Esophagus mucosa (tissue), 1 donor: ENCODE data around the gene WBP1L. TPM values are rescaled to one million over a fixed set of nuclear protein-coding genes. Genes with fewer than 3 reads are reported as not detected.
"Not testable (repeated sequence)": the region's sequence is repeated elsewhere in the genome, so short reads cannot be mapped to it uniquely, and the experiment has no call there.

Experiments used
- ATAC-seq: fragments of 200-7000 bp; cut with Tn5 transposase; one replicate; pipeline ENCODE4 v1.9.1; 2020
- total RNA-seq: library from RNA; stranded (reverse); gene quantifications from one replicate; pipeline ENCODE4 v1.2.4, GENCODE V29; 2023
- donor health status: DM: yes; HTN: yes; CAD: no.

Gene WBP1L
- total RNA-seq, 1 donor from 2014 or later = 19.6 TPM

GRCh38 chr10:102843139-102843538 lies 99.4 kb downstream of the WBP1L start:
- ATAC-seq = not testable (repeated sequence)

DNA sequence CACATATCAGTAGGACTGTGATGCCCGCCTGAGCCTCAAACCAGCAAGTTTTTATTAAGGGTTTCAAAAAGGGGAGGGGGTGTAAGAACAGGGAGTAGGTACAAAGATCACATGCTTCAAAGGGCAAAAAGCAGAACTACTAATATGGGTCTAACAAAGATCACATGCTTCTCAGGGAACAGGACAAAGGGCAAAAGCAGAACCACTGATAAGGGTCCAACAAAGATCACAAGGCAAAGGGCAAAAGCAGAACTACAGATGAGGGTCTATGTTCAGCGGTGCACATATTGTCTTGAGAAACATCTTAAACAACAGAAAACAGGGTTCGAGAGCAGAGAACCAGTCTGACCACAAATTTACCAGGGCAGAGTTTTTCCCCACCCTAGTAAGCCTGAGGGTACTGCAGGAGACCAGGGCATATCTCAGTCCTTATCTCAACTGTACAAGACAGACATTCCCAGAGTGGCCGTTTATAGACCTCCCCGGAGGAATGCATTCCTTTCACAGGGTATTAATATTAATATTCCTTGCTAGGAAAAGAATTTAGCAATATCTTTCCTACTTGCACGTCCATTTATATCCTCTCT lies 100.5 kb downstream of the WBP1L start:
- ATAC-seq = not testable (repeated sequence)

DNA sequence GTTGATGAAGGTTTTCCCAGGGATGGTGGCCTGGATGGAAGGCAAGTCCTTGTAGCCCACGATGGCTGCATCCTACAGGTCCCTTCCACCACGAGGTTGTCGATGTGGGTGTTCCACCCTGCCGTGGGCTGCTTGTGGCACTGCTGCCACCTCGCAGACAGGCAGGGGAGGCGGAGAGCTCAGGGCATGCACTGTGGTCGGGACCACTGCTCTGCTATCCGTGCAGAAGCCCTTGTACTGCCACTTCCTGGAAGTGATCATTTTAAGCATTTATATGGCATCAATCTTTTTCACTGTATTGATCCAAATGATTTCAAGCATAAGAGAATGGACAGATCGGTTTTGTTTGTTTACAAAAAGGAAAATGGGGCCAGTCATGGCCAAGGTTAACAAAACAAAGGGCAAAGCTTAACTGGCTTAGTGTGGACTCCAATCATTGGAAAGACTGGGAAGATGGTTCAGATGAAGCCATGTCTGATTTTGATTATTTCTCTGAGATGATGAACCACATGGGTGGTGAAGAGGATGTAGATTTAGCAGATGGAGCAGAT lies 101.7 kb downstream of the WBP1L start:
- no peak for ATAC-seq

DNA sequence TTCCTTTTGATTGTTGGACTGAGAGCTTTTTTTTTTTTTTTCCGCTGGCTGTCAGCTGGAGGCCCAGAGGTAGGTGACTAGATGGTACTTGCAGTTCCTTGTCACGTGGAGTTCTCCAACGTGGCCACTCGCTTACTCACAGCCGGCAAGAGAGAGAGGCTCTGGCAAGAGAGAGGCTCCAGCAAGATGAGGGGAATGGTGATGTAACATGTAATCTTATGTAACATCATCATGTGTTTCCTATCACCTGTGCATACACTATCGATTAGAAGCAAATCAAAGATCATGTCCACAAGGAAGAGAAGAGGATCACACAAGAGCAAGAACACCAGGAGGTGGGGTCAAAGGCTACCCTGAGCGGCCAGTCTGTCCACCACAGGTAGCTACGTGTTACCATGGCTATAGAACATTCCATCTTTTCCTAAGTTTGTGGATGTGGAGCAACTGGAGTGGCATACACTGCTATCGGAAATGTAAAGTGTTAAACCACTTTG lies 106.3 kb downstream of the WBP1L start:
- ATAC-seq = peak; percentile 76

DNA sequence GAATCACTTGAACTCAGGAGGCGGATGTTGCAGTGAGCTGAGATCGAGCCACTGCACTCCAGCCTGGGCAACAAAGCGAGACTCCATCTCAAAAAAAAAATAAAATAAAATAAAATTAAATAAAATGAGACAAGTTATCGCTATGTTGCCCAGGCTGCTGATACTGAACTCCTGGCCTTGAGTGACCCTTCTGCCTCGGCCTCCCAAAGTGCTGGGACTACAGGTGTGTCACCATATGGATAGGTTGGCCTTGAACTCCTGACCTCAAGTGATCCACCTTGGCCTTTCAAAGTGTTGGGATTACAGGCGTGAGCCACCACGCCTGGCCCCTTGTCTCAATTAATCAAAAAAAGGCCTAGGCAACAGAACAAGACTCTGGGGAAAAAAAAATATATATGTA lies 109.5 kb downstream of the WBP1L start:
- ATAC-seq = not testable (repeated sequence)

GRCh38 chr10:102855731-102856436 lies 112.1 kb downstream of the WBP1L start:
- peak; percentile 71 for ATAC-seq

DNA sequence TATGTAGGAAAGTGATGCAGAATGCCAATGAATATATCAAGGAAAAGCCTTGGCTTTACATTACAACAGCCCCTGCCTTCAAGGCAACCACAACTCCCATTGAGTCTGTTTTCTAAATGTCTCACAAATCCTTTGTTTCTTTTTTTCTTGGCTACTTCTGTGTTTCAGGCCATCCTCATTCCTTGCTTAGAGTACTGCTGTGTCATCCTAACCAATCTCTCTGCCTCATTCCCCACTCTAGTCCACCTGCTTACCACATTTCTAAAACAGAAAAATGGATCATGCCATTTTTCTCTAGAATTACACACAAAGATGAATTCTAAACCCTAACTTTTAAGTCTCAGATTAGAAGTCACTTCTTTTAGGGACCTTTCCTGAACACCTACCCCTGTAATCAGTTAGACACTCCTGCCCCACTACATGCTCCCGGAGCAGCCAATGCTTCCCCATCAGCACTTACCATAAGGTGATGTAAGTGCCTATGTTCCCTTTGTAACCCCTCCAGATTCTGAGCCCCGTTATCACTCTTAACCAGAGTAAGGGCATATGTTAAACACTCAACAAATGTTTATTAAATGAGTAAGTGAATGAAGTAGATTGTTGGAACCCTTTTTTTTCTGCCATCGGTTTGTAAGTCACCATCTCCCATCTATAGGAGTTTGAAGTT lies 113.1 kb downstream of the WBP1L start:
- no peak for ATAC-seq

DNA sequence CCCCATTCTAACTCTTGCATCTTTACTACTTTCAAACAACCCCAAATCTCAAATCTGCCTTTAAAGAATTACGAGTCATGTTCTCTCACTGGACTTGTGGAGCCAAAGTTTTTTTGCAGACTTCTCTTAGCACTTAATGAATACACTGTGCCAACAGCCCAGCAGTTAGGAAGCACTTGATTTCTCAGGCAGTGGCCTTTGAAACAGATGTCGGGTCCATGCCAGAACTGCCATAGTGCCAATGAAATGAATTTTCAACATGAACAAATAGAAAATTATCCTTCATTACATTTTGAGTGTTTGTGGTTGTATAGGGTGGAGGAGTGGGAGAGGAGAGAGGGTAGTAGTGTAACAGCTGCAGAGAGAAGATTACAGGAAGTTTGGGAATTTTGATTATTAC lies 116.2 kb downstream of the WBP1L start:
- no peak for ATAC-seq

DNA sequence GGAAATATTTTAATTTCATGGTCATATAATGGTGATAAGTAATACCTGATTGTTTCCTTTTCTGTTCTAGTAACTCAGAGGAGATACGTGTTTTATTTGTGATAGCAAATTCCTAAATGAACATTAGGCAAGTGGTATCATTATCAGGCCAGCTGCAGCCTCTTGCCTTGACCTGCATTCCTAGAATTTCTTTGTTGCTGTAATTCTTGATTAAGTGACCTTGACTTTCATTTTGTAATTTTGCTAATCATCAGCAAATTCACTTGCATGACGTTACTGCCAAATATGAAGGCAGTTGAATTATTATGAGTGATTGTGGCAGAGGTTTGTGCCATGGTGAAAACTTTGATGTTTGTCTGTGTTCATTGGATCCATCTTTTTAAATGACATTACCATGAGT lies 119.9 kb downstream of the WBP1L start:
- ATAC-seq = no peak

GRCh38 chr10:102865620-102866019 lies 121.9 kb downstream of the WBP1L start:
- no peak for ATAC-seq

Other genes starting within 250 kb of the WBP1L start
- 67.3 TPM for gene ACTR1A, start 241.2 kb upstream of the WBP1L start, total RNA-seq
- gene SUFU, start 240.0 kb upstream of the WBP1L start, total RNA-seq = 9.4 TPM
- gene TRIM8, start 99.5 kb upstream of the WBP1L start, total RNA-seq = 29.1 TPM
- 3.3 TPM for gene ARL3, start 29.6 kb upstream of the WBP1L start, total RNA-seq
- 10.6 TPM for gene SFXN2, start 29.3 kb upstream of the WBP1L start, total RNA-seq
- gene CYP17A1, start 93.5 kb downstream of the WBP1L start, total RNA-seq = 0.76 TPM
- 8.0 TPM for gene BORCS7, start 110.3 kb downstream of the WBP1L start, total RNA-seq
- 0.12 TPM for gene AS3MT, start 125.5 kb downstream of the WBP1L start, total RNA-seq
- 2.3 TPM for gene CNNM2, start 174.3 kb downstream of the WBP1L start, total RNA-seq